HepG2 (cell line): ENCODE data around the gene SRC. TPM values are rescaled to one million over a fixed set of nuclear protein-coding genes. Genes with fewer than 3 reads are reported as not detected.
A peak's percentile ranks its signal among the peaks of the same experiment; 100 is the strongest.

ENCODE experiments used
- ASH2L ChIP-seq: fragments of 300-600, 200-600 bp; sonication (generic); IDR thresholded peaks from 2 replicates; pipeline ENCODE4 v1.7.0; 2017; ENCODE audit warnings: low read depth, mild to moderate bottlenecking, moderate library complexity, mixed read lengths, low read length; ENCODE audit not compliant: insufficient read length
- ATF1 ChIP-seq: IDR thresholded peaks from 2 replicates; pipeline ENCODE4 v1.6.1; 2016; ENCODE audit warnings: mild to moderate bottlenecking, control low read depth
- BATF2 ChIP-seq: sonication (generic); formaldehyde crosslinking; IDR thresholded peaks from 2 replicates; pipeline ENCODE4 v1.8.0; 2022; ENCODE audit warnings: mild to moderate bottlenecking, missing genetic modification reagents, moderate library complexity
- CBX2 ChIP-seq, 2 experiments: fragments of 200-600 bp in 1 of 2; sonication (generic); formaldehyde crosslinking in 1 of 2; IDR thresholded peaks; 2 replicates each; pipeline versions ENCODE4 v1.7.0 to v1.8.1; 2018 to 2022; ENCODE audit warnings: low read depth in 2 of 2, low read length in 1 of 2, mild to moderate bottlenecking in 1 of 2, missing genetic modification reagents in 1 of 2
- ELF1 ChIP-seq: sonication (generic); formaldehyde crosslinking; IDR thresholded peaks from 2 replicates; pipeline ENCODE4 v1.4.0; 2020; ENCODE audit warnings: missing genetic modification reagents
- FIP1L1 ChIP-seq: fragments of 200-400 bp; formaldehyde crosslinking; IDR thresholded peaks from 2 replicates; pipeline ENCODE4 v1.6.1; 2018; ENCODE audit warnings: low read depth, mild to moderate bottlenecking, low read length, moderate library complexity, borderline replicate concordance; ENCODE audit not compliant: insufficient read depth
- KMT2A ChIP-seq: sonication (generic); formaldehyde crosslinking; IDR thresholded peaks from 2 replicates; pipeline ENCODE4 v1.4.0; 2020; ENCODE audit warnings: missing genetic modification reagents
- NFYC ChIP-seq: IDR thresholded peaks from 2 replicates; pipeline ENCODE4 v1.6.1; 2016; ENCODE audit warnings: missing genetic modification reagents, missing compliant biosample characterization
- NR2F2 ChIP-seq: IDR thresholded peaks from 2 replicates; pipeline ENCODE4 v1.6.1; 2012; ENCODE audit warnings: low read depth, inconsistent platforms, borderline replicate concordance
- XRCC5 ChIP-seq: fragments of 200-400 bp; formaldehyde crosslinking; optimal IDR thresholded peaks from 2 replicates; pipeline ENCODE3; 2017; ENCODE audit warnings: mild to moderate bottlenecking, low read length
- ZFP62 ChIP-seq: sonication (generic); formaldehyde crosslinking; IDR thresholded peaks from 2 replicates; pipeline ENCODE4 v1.4.0; 2020; ENCODE audit warnings: missing genetic modification reagents
- ZNF275 ChIP-seq: sonication (generic); formaldehyde crosslinking; IDR thresholded peaks from 2 replicates; pipeline ENCODE4 v1.8.0; 2022; ENCODE audit warnings: missing genetic modification reagents, mild to moderate bottlenecking, inconsistent platforms, borderline replicate concordance
- ZNF510 ChIP-seq: sonication (generic); formaldehyde crosslinking; IDR thresholded peaks from 2 replicates; pipeline ENCODE4 v1.4.0; 2020; ENCODE audit warnings: low read depth, mild to moderate bottlenecking, missing genetic modification reagents
- ZNF616 ChIP-seq: sonication (generic); formaldehyde crosslinking; IDR thresholded peaks from 2 replicates; pipeline ENCODE4 v1.5.0; 2020; ENCODE audit warnings: low read depth, mild to moderate bottlenecking, missing genetic modification reagents
- ZNF879 ChIP-seq: sonication (generic); formaldehyde crosslinking; IDR thresholded peaks from 2 replicates; pipeline ENCODE4 v1.8.1; 2023; ENCODE audit warnings: missing genetic modification reagents
- polyA plus RNA-seq, 8 experiments: library from polyadenylated mRNA; depleted of rRNA in 3 of 8; stranded (reverse) in 7 of 8; unstranded in 1 of 8; fragments of >200 nt; fragmentation: Illumina TruSeq in 4 of 8; extraction: Trizol in 4 of 8; gene quantifications; 2 replicates each; pipeline versions ENCODE4 v1.2.1 to v1.2.3, GENCODE V29; 2011 to 2016; ENCODE audit warnings: low read depth in 4 of 8, missing spikeins in 1 of 8, mixed read lengths in 1 of 8; ENCODE audit not compliant: insufficient read depth in 1 of 8
- total RNA-seq, 5 experiments: library from RNA; depleted of rRNA; stranded (reverse); fragments of >200 nt; fragmentation: Illumina TruSeq; extraction: Trizol; gene quantifications; 2 replicates each; pipeline ENCODE4 v1.2.3, GENCODE V29; 2016; ENCODE audit warnings: low read depth in 1 of 5
- TF ChIP-seq, protein P1 (sequence below): sonication (generic); formaldehyde crosslinking; IDR thresholded peaks from 2 replicates; pipeline ENCODE4 v1.8.1; 2023; ENCODE audit warnings: mild to moderate bottlenecking, inconsistent platforms, moderate library complexity, missing genetic modification reagents, borderline replicate concordance
- TF ChIP-seq, protein P2 (sequence below): sonication (generic); formaldehyde crosslinking; IDR thresholded peaks from 2 replicates; pipeline ENCODE4 v1.5.1; 2020; ENCODE audit warnings: mild to moderate bottlenecking, moderate library complexity, missing genetic modification reagents
- TF ChIP-seq, protein P3 (sequence below): sonication (generic); formaldehyde crosslinking; IDR thresholded peaks from 2 replicates; pipeline ENCODE4 v1.8.0; 2022; ENCODE audit warnings: mild to moderate bottlenecking, missing genetic modification reagents, borderline replicate concordance
- TF ChIP-seq, protein P4 (sequence below): sonication (generic); formaldehyde crosslinking; conservative IDR thresholded peaks from 2 replicates; pipeline ENCODE4 v1.4.0; 2020; ENCODE audit warnings: missing genetic modification reagents

Gene SRC
- total and polyA plus RNA-seq, 2 of the 13 experiments (the other 11 are each of a cell fraction or from before 2014, with no cell fraction given), result 54.7 to 192 TPM

- TF ChIP-seq, protein P1, sequence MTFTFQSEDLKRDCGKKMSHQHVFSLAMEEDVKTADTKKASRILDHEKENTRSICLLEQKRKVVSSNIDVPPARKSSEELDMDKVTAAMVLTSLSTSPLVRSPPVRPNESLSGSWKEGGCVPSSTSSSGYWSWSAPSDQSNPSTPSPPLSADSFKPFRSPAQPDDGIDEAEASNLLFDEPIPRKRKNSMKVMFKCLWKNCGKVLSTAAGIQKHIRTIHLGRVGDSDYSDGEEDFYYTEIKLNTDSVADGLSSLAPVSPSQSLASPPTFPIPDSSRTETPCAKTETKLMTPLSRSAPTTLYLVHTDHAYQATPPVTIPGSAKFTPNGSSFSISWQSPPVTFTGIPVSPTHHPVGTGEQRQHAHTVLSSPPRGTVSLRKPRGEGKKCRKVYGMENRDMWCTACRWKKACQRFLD (CRISPR knock-in tag), result no peak
- TF ChIP-seq KMT2A (CRISPR knock-in tag) (peak; percentile 33; the same call in 1 of the 2 replicates), ZFP62 (no peak), NFYC (CRISPR knock-in tag) (no peak), XRCC5 (peak; percentile 87), CBX2 (IDR thresholded peaks at IDR 0.05; ENCODE audit: low read depth, low read length) (no peak), CBX2 (CRISPR knock-in tag; IDR thresholded peaks at IDR 0.05; ENCODE audit: low read depth) (no peak), ZNF879 (CRISPR knock-in tag) (no peak), FIP1L1 (no peak), ASH2L (peak; percentile 78), BATF2 (CRISPR knock-in tag) (no peak), ATF1 (CRISPR knock-in tag) (no peak), ZNF510 (CRISPR knock-in tag) (peak; percentile 85), ELF1 (peak; percentile 42; the same call in 1 of the 2 replicates), NR2F2 (no peak), ZNF275 (CRISPR knock-in tag) (no peak; the same call in 1 of the 2 replicates), ZNF616 (CRISPR knock-in tag) (peak; percentile 81)
- TF ChIP-seq, protein P2, sequence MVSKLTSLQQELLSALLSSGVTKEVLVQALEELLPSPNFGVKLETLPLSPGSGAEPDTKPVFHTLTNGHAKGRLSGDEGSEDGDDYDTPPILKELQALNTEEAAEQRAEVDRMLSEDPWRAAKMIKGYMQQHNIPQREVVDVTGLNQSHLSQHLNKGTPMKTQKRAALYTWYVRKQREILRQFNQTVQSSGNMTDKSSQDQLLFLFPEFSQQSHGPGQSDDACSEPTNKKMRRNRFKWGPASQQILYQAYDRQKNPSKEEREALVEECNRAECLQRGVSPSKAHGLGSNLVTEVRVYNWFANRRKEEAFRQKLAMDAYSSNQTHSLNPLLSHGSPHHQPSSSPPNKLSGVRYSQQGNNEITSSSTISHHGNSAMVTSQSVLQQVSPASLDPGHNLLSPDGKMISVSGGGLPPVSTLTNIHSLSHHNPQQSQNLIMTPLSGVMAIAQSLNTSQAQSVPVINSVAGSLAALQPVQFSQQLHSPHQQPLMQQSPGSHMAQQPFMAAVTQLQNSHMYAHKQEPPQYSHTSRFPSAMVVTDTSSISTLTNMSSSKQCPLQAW (CRISPR knock-in tag), result peak; percentile 98
- TF ChIP-seq, protein P3, sequence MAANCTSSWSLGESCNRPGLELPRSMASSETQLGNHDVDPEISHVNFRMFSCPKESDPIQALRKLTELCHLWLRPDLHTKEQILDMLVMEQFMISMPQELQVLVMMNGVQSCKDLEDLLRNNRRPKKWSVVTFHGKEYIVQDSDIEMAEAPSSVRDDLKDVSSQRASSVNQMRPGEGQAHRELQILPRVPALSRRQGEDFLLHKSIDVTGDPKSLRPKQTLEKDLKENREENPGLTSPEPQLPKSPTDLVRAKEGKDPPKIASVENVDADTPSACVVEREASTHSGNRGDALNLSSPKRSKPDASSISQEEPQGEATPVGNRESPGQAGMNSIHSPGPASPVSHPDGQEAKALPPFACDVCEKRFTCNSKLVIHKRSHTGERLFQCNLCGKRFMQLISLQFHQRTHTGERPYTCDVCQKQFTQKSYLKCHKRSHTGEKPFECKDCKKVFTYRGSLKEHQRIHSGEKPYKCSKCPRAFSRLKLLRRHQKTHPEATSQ (CRISPR knock-in tag), result peak; percentile 80; the same call in 1 of the 2 replicates
- TF ChIP-seq, protein P4, sequence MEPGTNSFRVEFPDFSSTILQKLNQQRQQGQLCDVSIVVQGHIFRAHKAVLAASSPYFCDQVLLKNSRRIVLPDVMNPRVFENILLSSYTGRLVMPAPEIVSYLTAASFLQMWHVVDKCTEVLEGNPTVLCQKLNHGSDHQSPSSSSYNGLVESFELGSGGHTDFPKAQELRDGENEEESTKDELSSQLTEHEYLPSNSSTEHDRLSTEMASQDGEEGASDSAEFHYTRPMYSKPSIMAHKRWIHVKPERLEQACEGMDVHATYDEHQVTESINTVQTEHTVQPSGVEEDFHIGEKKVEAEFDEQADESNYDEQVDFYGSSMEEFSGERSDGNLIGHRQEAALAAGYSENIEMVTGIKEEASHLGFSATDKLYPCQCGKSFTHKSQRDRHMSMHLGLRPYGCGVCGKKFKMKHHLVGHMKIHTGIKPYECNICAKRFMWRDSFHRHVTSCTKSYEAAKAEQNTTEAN (CRISPR knock-in tag), result no peak
Measured at GRCh38 chr20:37344506-37345338, 1.2 kb upstream of the SRC start (continued).
